GM18502 (cell line): ENCODE measurements around the gene AUTS2.
A peak's percentile ranks its signal among the peaks of the same experiment; 100 is the strongest.

ENCODE experiments used
- ATAC-seq: cut with Tn5 transposase; IDR thresholded peaks from one replicate; pipeline ENCODE4 v1.9.1; 2021; ENCODE audit warnings: mild to moderate bottlenecking; ENCODE audit not compliant: unreplicated experiment, poor library complexity

The AUTS2 gene

GRCh38 chr7:70005480-70005879 lies 407.2 kb downstream of the AUTS2 start:
- no peak for ATAC-seq

GRCh38 chr7:70005891-70006260 lies 407.6 kb downstream of the AUTS2 start:
- no peak for ATAC-seq

GRCh38 chr7:70006261-70006920 lies 408.1 kb downstream of the AUTS2 start:
- ATAC-seq, result peak; percentile 58

- ATAC-seq, result no peak
Observed at GRCh38 chr7:70008466-70008865, 410.2 kb downstream of the AUTS2 start.

GRCh38 chr7:70014472-70015177 lies 416.4 kb downstream of the AUTS2 start:
- no peak for ATAC-seq

- ATAC-seq, result no peak
Observed at GRCh38 chr7:70015353-70015752, 417.1 kb downstream of the AUTS2 start.

GRCh38 chr7:70016044-70016770 lies 417.9 kb downstream of the AUTS2 start:
- ATAC-seq, result no peak

- no peak for ATAC-seq
Observed at GRCh38 chr7:70017357-70017756, 419.1 kb downstream of the AUTS2 start.

- ATAC-seq, result no peak
Observed at GRCh38 chr7:70018700-70019099, 420.4 kb downstream of the AUTS2 start.

GRCh38 chr7:70027867-70028266 lies 429.6 kb downstream of the AUTS2 start:
- no peak for ATAC-seq

- ATAC-seq, result no peak
Observed at GRCh38 chr7:70028620-70029019, 430.3 kb downstream of the AUTS2 start.

- no peak for ATAC-seq
Observed at GRCh38 chr7:70029993-70030392, 431.7 kb downstream of the AUTS2 start.

GRCh38 chr7:70030745-70031144 lies 432.5 kb downstream of the AUTS2 start:
- ATAC-seq, result no peak

GRCh38 chr7:70031245-70031644 lies 433.0 kb downstream of the AUTS2 start:
- ATAC-seq, result no peak

- ATAC-seq, result no peak
Observed at GRCh38 chr7:70032649-70033048, 434.4 kb downstream of the AUTS2 start.

- no peak for ATAC-seq
Observed at GRCh38 chr7:70033226-70033625, 435.0 kb downstream of the AUTS2 start.

- no peak for ATAC-seq
Observed at GRCh38 chr7:70034999-70035398, 436.7 kb downstream of the AUTS2 start.

- no peak for ATAC-seq
Observed at GRCh38 chr7:70035519-70035918, 437.2 kb downstream of the AUTS2 start.

- no peak for ATAC-seq
Observed at GRCh38 chr7:70035955-70036354, 437.7 kb downstream of the AUTS2 start.

- no peak for ATAC-seq
Observed at GRCh38 chr7:70036695-70037094, 438.4 kb downstream of the AUTS2 start.

GRCh38 chr7:70037171-70037933 lies 439.1 kb downstream of the AUTS2 start:
- ATAC-seq, result no peak
